A673 (cell line): ENCODE data around the gene LDB2.

Source experiments
- EZH2 ChIP-seq: fragments of 200-600 bp; sonication (generic); IDR thresholded peaks from 2 replicates; pipeline ENCODE4 v1.6.1; 2017; ENCODE audit warnings: borderline replicate concordance, low read depth, mild to moderate bottlenecking, mixed read lengths, antibody characterized with exemption, low read length; ENCODE audit not compliant: poor library complexity, severe bottlenecking
- TF ChIP-seq, protein P1 (sequence below): fragments of 300-800, 200-600 bp; sonication (generic); conservative IDR thresholded peaks from 2 replicates; pipeline ENCODE4 v1.5.1; 2017; ENCODE audit warnings: low read depth, mild to moderate bottlenecking, antibody characterized with exemption, low read length, moderate library complexity, mixed read lengths

DNA sequence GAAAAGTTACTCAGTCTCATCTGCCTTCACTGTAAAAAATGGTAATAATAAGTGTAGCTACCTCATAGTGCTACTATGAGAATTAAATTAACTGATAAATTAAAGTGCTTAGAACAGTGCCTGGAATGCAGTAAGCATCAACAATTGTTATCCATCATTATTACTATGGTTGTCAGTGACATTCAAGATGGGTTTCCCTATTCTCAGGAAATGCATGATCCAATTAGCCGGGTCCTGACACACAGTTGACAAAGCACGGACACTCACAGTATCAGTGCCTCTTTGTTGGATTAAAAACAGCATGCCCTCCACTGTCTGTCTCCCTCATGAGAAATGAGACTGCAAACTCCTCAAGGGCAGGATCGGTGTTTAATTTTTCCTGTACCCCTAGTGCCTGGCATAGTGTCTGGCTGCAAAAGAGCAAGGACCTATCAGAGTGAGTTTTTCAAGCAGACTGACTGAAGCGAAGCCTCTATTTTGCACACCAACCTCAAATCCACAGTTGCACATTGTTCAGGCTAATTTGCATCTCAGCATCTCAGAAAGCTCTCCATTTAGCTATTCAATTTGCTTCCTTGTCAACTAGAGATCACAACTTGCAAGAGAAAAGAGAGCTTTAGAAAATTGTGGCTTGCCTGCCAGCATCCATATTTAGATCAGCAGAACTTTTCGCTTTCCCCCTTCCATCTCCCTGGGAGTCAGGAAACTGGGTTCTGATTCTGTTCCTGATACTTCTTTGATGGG is 122.9 kb downstream of the LDB2 start:
- TF ChIP-seq, protein P1, sequence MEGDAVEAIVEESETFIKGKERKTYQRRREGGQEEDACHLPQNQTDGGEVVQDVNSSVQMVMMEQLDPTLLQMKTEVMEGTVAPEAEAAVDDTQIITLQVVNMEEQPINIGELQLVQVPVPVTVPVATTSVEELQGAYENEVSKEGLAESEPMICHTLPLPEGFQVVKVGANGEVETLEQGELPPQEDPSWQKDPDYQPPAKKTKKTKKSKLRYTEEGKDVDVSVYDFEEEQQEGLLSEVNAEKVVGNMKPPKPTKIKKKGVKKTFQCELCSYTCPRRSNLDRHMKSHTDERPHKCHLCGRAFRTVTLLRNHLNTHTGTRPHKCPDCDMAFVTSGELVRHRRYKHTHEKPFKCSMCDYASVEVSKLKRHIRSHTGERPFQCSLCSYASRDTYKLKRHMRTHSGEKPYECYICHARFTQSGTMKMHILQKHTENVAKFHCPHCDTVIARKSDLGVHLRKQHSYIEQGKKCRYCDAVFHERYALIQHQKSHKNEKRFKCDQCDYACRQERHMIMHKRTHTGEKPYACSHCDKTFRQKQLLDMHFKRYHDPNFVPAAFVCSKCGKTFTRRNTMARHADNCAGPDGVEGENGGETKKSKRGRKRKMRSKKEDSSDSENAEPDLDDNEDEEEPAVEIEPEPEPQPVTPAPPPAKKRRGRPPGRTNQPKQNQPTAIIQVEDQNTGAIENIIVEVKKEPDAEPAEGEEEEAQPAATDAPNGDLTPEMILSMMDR: no peak
- no peak for TF ChIP-seq EZH2
